IMR-90 (cell line): ENCODE data around the gene PTPRN2. TPM values are rescaled to one million over a fixed set of nuclear protein-coding genes. Genes with fewer than 3 reads are reported as not detected.
A peak's percentile ranks its signal among the peaks of the same experiment; 100 is the strongest.

Source experiments
- ATAC-seq: fragments of 200-7000 bp; cut with Tn5 transposase; 2 replicates; pipeline ENCODE4 v1.9.1; 2020; ENCODE audit warnings: low read depth, mild to moderate bottlenecking, moderate library complexity
- BruUV-seq: library from RNA; stranded (reverse); fragments of 400-500 nt; replicated peaks from 2 replicates; lab custom pipeline; 2021; lab: Mats Ljungman, UMichigan
- CTCF ChIA-PET: fragments of 300-600 bp; formaldehyde crosslinking; extraction: SDS; loops from one replicate; lab custom pipeline; 2021; ENCODE audit warnings: antibody characterized with exemption; lab: Yijun Ruan, JAX
- POLR2A ChIA-PET: fragments of 300-600 bp; sonication (Branson Sonifier 250); formaldehyde crosslinking; loops from one replicate; lab custom pipeline; 2022; ENCODE audit warnings: antibody characterized with exemption; ENCODE audit not compliant: unreplicated experiment; lab: Charles Lee
- DNase-seq: peaks from one replicate; pipeline ENCODE4 v3.0.0; 2013
- H2AFZ ChIP-seq: replicated peaks from 2 replicates; pipeline ENCODE3; 2013; ENCODE audit warnings: low read length, mild to moderate bottlenecking; ENCODE audit not compliant: poor library complexity
- H2AK5ac ChIP-seq: 2 replicates; pipeline ENCODE4 v1.6.1; 2013; ENCODE audit warnings: low read depth, low read length, inconsistent platforms
- H2AK9ac ChIP-seq: replicated peaks from 2 replicates; pipeline ENCODE3; 2013; ENCODE audit warnings: mild to moderate bottlenecking, low read depth, low read length, moderate library complexity; ENCODE audit not compliant: poor library complexity
- H2BK120ac ChIP-seq: 2 replicates; pipeline ENCODE4 v1.6.1; 2013; ENCODE audit warnings: low read depth, low read length, inconsistent platforms
- H2BK15ac ChIP-seq: 3 replicates; pipeline ENCODE4 v1.6.1; 2013; ENCODE audit warnings: low read depth, low read length, inconsistent platforms
- H2BK20ac ChIP-seq: 2 replicates; pipeline ENCODE4 v1.6.1; 2013; ENCODE audit warnings: low read depth, mild to moderate bottlenecking, inconsistent platforms, low read length, moderate library complexity
- H2BK5ac ChIP-seq: 2 replicates; pipeline ENCODE4 v1.6.1; 2013; ENCODE audit warnings: mild to moderate bottlenecking, low read depth, low read length, inconsistent platforms; ENCODE audit not compliant: poor library complexity, severe bottlenecking
- H3K14ac ChIP-seq: replicated peaks from 2 replicates; pipeline ENCODE4 v1.6.1; 2013; ENCODE audit warnings: low read depth, low read length, inconsistent platforms
- H3K18ac ChIP-seq: 2 replicates; pipeline ENCODE4 v1.6.1; 2013; ENCODE audit warnings: low read depth, low read length, control low read depth
- H3K23ac ChIP-seq: 2 replicates; pipeline ENCODE4 v1.6.1; 2013; ENCODE audit warnings: low read depth, low read length, inconsistent platforms
- H3K27ac ChIP-seq: 2 replicates; pipeline ENCODE4 v1.5.1; 2013; ENCODE audit warnings: mild to moderate bottlenecking, control low read depth, low read length; ENCODE audit not compliant: insufficient read depth
- H3K27me3 ChIP-seq: 2 replicates; pipeline ENCODE4 v1.6.1; 2013; ENCODE audit warnings: low read length; ENCODE audit not compliant: control insufficient read depth, insufficient read depth
- H3K36me3 ChIP-seq: 2 replicates; pipeline ENCODE4 v1.6.1; 2013; ENCODE audit warnings: low read length, mixed read lengths; ENCODE audit not compliant: control insufficient read depth, insufficient read depth
- H3K4ac ChIP-seq: 2 replicates; pipeline ENCODE4 v1.6.1; 2013; ENCODE audit warnings: low read depth, low read length, inconsistent platforms
- H3K4me1 ChIP-seq: 2 replicates; pipeline ENCODE4 v1.6.1; 2013; ENCODE audit warnings: low read length, mixed read lengths; ENCODE audit not compliant: control insufficient read depth, insufficient read depth
- H3K4me2 ChIP-seq: 2 replicates; pipeline ENCODE4 v1.6.1; 2013; ENCODE audit warnings: low read depth, mild to moderate bottlenecking, control low read depth, low read length, moderate library complexity
- H3K4me3 ChIP-seq: 2 replicates; pipeline ENCODE4 v1.5.1; 2013; ENCODE audit warnings: low read depth, mild to moderate bottlenecking, control low read depth, low read length, moderate library complexity; ENCODE audit not compliant: insufficient read depth
- H3K56ac ChIP-seq: 2 replicates; pipeline ENCODE4 v1.6.1; 2013; ENCODE audit warnings: low read length, inconsistent platforms; ENCODE audit not compliant: insufficient read depth; ENCODE audit errors: extremely low read depth
- H3K79me1 ChIP-seq, 2 experiments: 2 replicates each; pipeline ENCODE4 v1.6.1; 2013; ENCODE audit warnings: low read length in 2 of 2, inconsistent platforms in 1 of 2, low read depth in 1 of 2
- H3K9ac ChIP-seq: 2 replicates; pipeline ENCODE4 v1.6.1; 2013; ENCODE audit warnings: low read depth, low read length, control low read depth
- H3K9me1 ChIP-seq: 2 replicates; pipeline ENCODE4 v1.6.1; 2013; ENCODE audit warnings: low read length, inconsistent platforms; ENCODE audit not compliant: insufficient read depth
- H3K9me3 ChIP-seq: 2 replicates; pipeline ENCODE4 v1.6.1; 2013; ENCODE audit warnings: low read length; ENCODE audit not compliant: control insufficient read depth, insufficient read depth
- H4K20me1 ChIP-seq: 2 replicates; pipeline ENCODE4 v1.6.1; 2013; ENCODE audit warnings: low read length, inconsistent platforms; ENCODE audit not compliant: insufficient read depth
- H4K5ac ChIP-seq: 2 replicates; pipeline ENCODE4 v1.6.1; 2013; ENCODE audit warnings: mild to moderate bottlenecking, low read depth, low read length, control low read depth
- H4K8ac ChIP-seq, 2 experiments: 2 replicates each; pipeline ENCODE4 v1.6.1; 2013; ENCODE audit warnings: low read depth in 2 of 2, low read length in 2 of 2, control low read depth in 1 of 2, inconsistent platforms in 1 of 2
- H4K91ac ChIP-seq: 2 replicates; pipeline ENCODE4 v1.6.1; 2013; ENCODE audit warnings: low read depth, low read length, inconsistent platforms; ENCODE audit not compliant: insufficient read depth
- MAZ ChIP-seq: IDR thresholded peaks from 2 replicates; pipeline ENCODE4 v1.6.1; 2012; ENCODE audit warnings: low read depth, mild to moderate bottlenecking, low read length, improper control_type of control experiment, moderate library complexity, borderline replicate concordance
- WGBS, 2 experiments: methylation state at CpG; one replicate each; pipeline versions ENCODE4 v1.1.5 to v1.1.7; 2013; ENCODE audit warnings: missing lambda C conversion rate in 2 of 2; ENCODE audit not compliant: insufficient read length in 1 of 2; ENCODE audit errors: extremely low coverage in 2 of 2; 5-methylcytosine and 5-hydroxymethylcytosine counted together
- dilution Hi-C: fragments of 300-500 bp; cut with HindIII; formaldehyde crosslinking; loops from one replicate; pipeline ENCODE4 v1.14.3; 2018; ENCODE audit warnings: low sequenced_read_pairs; ENCODE audit not compliant: unreplicated experiment
- in situ Hi-C: fragments of 300-500 bp; cut with MboI; formaldehyde crosslinking; loops from 3 replicates; pipeline ENCODE4 v1.14.3; 2019; ENCODE audit warnings: low sequenced_read_pairs, inconsistent platforms, mixed read lengths
- intact Hi-C: fragments of 100-400 bp; cut with micrococcal nuclease; formaldehyde crosslinking; loops from 2 replicates; pipeline ENCODE4 v1.10.0; 2022
- polyA plus RNA-seq, 3 experiments: library from polyadenylated mRNA; depleted of rRNA; stranded (reverse); fragments of >200 nt; gene quantifications; 2 replicates each; pipeline ENCODE4 v1.2.3, GENCODE V29; 2012; ENCODE audit warnings: low replicate concordance in 1 of 3
- total RNA-seq: library from RNA; depleted of rRNA; stranded (reverse); fragments of >200 nt; gene quantifications from 2 replicates; pipeline ENCODE4 v1.2.3, GENCODE V29; 2012

The PTPRN2 gene
- total and polyA plus RNA-seq, 2 of the 4 experiments (the other 2 are of a cell fraction), result 0.03 TPM; not detected in 1

GRCh38 chr7:157952841-157953645 lies 634.6 kb downstream of the PTPRN2 start:
- Histone ChIP-seq H3K79me1 (no peaks in the 10 kb centered on the region), H3K4me1 (no peaks in the 10 kb centered on the region), H2AK9ac (no peak overlapping the region), H3K14ac (no peak overlapping the region), H3K9me1 (no peaks in the 10 kb centered on the region), H3K18ac (no peak overlapping the region), H4K20me1 (no peaks in the 10 kb centered on the region), H3K56ac (no peak overlapping the region), H3K9ac (no peak overlapping the region), H4K91ac (no peak overlapping the region), H3K27me3 (no peaks in the 10 kb centered on the region), H2AFZ (peak overlapping the region; percentile 32), H3K4ac (no peak overlapping the region), H3K23ac (no peak overlapping the region), H3K9me3 (peaks cover 47% of the 10 kb centered on the region), H2BK15ac (no peak overlapping the region), H3K4me2 (no peak overlapping the region), H2BK20ac (no peak overlapping the region), H3K27ac (no peak overlapping the region), H3K36me3 (no peaks in the 10 kb centered on the region), H2AK5ac (no peak overlapping the region), H4K8ac (no peak overlapping the region), H2BK120ac (no peak overlapping the region), H4K5ac (no peak overlapping the region), H3K4me3 (no peak overlapping the region), H2BK5ac (no peak overlapping the region)
- CTCF ChIA-PET, result no interaction called here
- no peak for ATAC-seq
- no peak for TF ChIP-seq MAZ
- in situ Hi-C loops, result no loop called here
- 55% methylated on average over 18 of the region's 25 CpGs; no CpG with 5 or more reads in 1 of the 2 experiments for WGBS, 2 experiments
- no TSS peak for BruUV-seq
- intact Hi-C loops, result no loop called here
- no peak for DNase-seq
- POLR2A ChIA-PET, result no interaction called here
- dilution Hi-C loops, result no loop called here
